HepG2 (cell line): ENCODE measurements around the gene PCSK6. TPM values are rescaled to one million over a fixed set of nuclear protein-coding genes. Genes with fewer than 3 reads are reported as not detected.

ENCODE experiments used
- ARNT ChIP-seq: fragments of 450-650 bp; IDR thresholded peaks from 2 replicates; pipeline ENCODE4 v1.6.1; 2017
- JUN ChIP-seq: sonication (generic); formaldehyde crosslinking; IDR thresholded peaks from 2 replicates; pipeline ENCODE4 v1.4.0; 2020; ENCODE audit warnings: mild to moderate bottlenecking, missing genetic modification reagents
- NAIF1 ChIP-seq: sonication (generic); formaldehyde crosslinking; IDR thresholded peaks from 2 replicates; pipeline ENCODE4 v1.5.0; 2020; ENCODE audit warnings: mild to moderate bottlenecking, missing genetic modification reagents, borderline replicate concordance
- REXO4 ChIP-seq: sonication (generic); formaldehyde crosslinking; IDR thresholded peaks from 2 replicates; pipeline ENCODE4 v1.8.0; 2022; ENCODE audit warnings: missing genetic modification reagents, mild to moderate bottlenecking, borderline replicate concordance
- RNF2 ChIP-seq: fragments of 450-650 bp; conservative IDR thresholded peaks from 2 replicates; pipeline ENCODE4 v1.6.1; 2016; ENCODE audit warnings: low read depth
- ZBTB7B ChIP-seq: sonication (generic); formaldehyde crosslinking; IDR thresholded peaks from 2 replicates; pipeline ENCODE4 v1.4.0; 2020; ENCODE audit warnings: missing genetic modification reagents
- ZFP36 ChIP-seq: fragments of 150-350 bp; IDR thresholded peaks from 2 replicates; pipeline ENCODE4 v1.6.1; 2018; ENCODE audit warnings: borderline replicate concordance, low read length, low read depth; ENCODE audit not compliant: partially characterized antibody
- ZFP41 ChIP-seq: sonication (generic); formaldehyde crosslinking; IDR thresholded peaks from 2 replicates; pipeline ENCODE4 v1.4.0; 2020; ENCODE audit warnings: mild to moderate bottlenecking, missing genetic modification reagents, borderline replicate concordance
- ZNF264 ChIP-seq: sonication (generic); formaldehyde crosslinking; IDR thresholded peaks from 2 replicates; pipeline ENCODE4 v1.4.0; 2020; ENCODE audit warnings: missing genetic modification reagents
- ZNF354B ChIP-seq: sonication (generic); formaldehyde crosslinking; IDR thresholded peaks from 2 replicates; pipeline ENCODE4 v1.8.0; 2022; ENCODE audit warnings: mild to moderate bottlenecking, missing genetic modification reagents
- ZNF644 ChIP-seq: IDR thresholded peaks from 2 replicates; pipeline ENCODE4 v1.6.1; 2016; ENCODE audit warnings: low read depth
- ZNF775 ChIP-seq: sonication (generic); formaldehyde crosslinking; IDR thresholded peaks from 2 replicates; pipeline ENCODE4 v1.4.0; 2020; ENCODE audit warnings: missing genetic modification reagents, mild to moderate bottlenecking, moderate library complexity, borderline replicate concordance
- polyA plus RNA-seq, 8 experiments: library from polyadenylated mRNA; depleted of rRNA in 3 of 8; stranded (reverse) in 7 of 8; unstranded in 1 of 8; fragments of >200 nt; fragmentation: Illumina TruSeq in 4 of 8; extraction: Trizol in 4 of 8; gene quantifications; 2 replicates each; pipeline versions ENCODE4 v1.2.1 to v1.2.3, GENCODE V29; 2011 to 2016; ENCODE audit warnings: low read depth in 4 of 8, missing spikeins in 1 of 8, mixed read lengths in 1 of 8; ENCODE audit not compliant: insufficient read depth in 1 of 8
- total RNA-seq, 5 experiments: library from RNA; depleted of rRNA; stranded (reverse); fragments of >200 nt; fragmentation: Illumina TruSeq; extraction: Trizol; gene quantifications; 2 replicates each; pipeline ENCODE4 v1.2.3, GENCODE V29; 2016; ENCODE audit warnings: low read depth in 1 of 5
- TF ChIP-seq, protein P1 (sequence below): sonication (generic); formaldehyde crosslinking; IDR thresholded peaks from 2 replicates; pipeline ENCODE4 v1.9.0; 2021; ENCODE audit warnings: missing genetic modification reagents, borderline replicate concordance
- TF ChIP-seq, protein P2 (sequence below): sonication (generic); formaldehyde crosslinking; IDR thresholded peaks from 2 replicates; pipeline ENCODE4 v1.5.0; 2020; ENCODE audit warnings: mild to moderate bottlenecking, missing genetic modification reagents, borderline replicate concordance
- TF ChIP-seq, protein P3 (sequence below): sonication (generic); formaldehyde crosslinking; IDR thresholded peaks from 2 replicates; pipeline ENCODE4 v1.4.0; 2020; ENCODE audit warnings: missing genetic modification reagents, mild to moderate bottlenecking, borderline replicate concordance
- TF ChIP-seq, protein P4 (sequence below): sonication (generic); formaldehyde crosslinking; IDR thresholded peaks from 2 replicates; pipeline ENCODE4 v1.4.0; 2020; ENCODE audit warnings: low read depth, mild to moderate bottlenecking, missing genetic modification reagents

The PCSK6 gene
- total and polyA plus RNA-seq, 2 of the 13 experiments (the other 11 are each of a cell fraction or from before 2014, with no cell fraction given) = 56.5 to 155 TPM

DNA sequence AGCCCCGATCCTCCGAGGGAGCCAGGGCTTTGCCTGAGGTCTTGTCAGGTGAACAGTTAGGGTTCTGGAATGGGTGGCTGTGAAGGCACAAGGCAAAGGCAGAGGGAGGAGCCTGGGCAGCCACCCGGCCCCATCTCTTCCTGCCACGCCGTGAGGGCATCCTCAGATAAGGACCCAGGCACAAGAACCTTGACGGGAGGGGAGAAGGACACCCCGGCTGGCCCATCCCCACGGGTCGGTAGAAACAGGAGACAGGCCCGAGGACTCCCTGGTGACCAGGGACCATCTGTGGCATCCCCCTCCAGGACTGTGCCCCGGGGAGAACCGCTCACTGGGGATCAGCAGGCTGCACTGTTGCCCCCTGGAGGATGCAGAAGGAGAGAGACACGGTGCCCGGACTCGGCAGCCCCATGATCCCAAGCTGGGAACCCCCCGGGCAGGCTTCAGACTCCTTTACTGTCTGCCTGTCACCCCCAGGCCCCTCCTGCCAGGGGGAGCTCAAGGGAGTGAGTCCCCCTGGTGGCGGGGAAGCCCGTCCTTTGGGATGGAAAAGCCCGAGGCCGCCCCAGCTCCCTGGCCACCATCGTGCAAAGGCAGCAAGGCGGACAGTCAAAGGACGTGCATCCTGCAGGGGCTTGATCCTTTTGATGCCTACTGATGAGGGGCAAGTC is 12.3 kb upstream of the PCSK6 start (continued):
- TF ChIP-seq, protein P1, sequence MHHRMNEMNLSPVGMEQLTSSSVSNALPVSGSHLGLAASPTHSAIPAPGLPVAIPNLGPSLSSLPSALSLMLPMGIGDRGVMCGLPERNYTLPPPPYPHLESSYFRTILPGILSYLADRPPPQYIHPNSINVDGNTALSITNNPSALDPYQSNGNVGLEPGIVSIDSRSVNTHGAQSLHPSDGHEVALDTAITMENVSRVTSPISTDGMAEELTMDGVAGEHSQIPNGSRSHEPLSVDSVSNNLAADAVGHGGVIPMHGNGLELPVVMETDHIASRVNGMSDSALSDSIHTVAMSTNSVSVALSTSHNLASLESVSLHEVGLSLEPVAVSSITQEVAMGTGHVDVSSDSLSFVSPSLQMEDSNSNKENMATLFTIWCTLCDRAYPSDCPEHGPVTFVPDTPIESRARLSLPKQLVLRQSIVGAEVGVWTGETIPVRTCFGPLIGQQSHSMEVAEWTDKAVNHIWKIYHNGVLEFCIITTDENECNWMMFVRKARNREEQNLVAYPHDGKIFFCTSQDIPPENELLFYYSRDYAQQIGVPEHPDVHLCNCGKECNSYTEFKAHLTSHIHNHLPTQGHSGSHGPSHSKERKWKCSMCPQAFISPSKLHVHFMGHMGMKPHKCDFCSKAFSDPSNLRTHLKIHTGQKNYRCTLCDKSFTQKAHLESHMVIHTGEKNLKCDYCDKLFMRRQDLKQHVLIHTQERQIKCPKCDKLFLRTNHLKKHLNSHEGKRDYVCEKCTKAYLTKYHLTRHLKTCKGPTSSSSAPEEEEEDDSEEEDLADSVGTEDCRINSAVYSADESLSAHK = no peak
- TF ChIP-seq JUN (CRISPR knock-in tag) (0 out of 2 replicates have a peak, but pooled peaks have one; percentile 16), ZFP41 (no peak), RNF2 (0 out of 2 replicates have a peak, but pooled peaks have one; percentile 25), ARNT (no peak), ZNF354B (CRISPR knock-in tag) (no peak), ZFP36 (no peak), ZNF264 (CRISPR knock-in tag) (0 out of 2 replicates have a peak, but pooled peaks have one; percentile 20), NAIF1 (CRISPR knock-in tag) (no peak), ZNF644 (CRISPR knock-in tag) (peak; percentile 50; the same call in 1 of the 2 replicates), ZBTB7B (CRISPR knock-in tag) (peak; percentile 59; the same call in 1 of the 2 replicates), REXO4 (CRISPR knock-in tag) (no peak), ZNF775 (no peak)
- TF ChIP-seq, protein P2, sequence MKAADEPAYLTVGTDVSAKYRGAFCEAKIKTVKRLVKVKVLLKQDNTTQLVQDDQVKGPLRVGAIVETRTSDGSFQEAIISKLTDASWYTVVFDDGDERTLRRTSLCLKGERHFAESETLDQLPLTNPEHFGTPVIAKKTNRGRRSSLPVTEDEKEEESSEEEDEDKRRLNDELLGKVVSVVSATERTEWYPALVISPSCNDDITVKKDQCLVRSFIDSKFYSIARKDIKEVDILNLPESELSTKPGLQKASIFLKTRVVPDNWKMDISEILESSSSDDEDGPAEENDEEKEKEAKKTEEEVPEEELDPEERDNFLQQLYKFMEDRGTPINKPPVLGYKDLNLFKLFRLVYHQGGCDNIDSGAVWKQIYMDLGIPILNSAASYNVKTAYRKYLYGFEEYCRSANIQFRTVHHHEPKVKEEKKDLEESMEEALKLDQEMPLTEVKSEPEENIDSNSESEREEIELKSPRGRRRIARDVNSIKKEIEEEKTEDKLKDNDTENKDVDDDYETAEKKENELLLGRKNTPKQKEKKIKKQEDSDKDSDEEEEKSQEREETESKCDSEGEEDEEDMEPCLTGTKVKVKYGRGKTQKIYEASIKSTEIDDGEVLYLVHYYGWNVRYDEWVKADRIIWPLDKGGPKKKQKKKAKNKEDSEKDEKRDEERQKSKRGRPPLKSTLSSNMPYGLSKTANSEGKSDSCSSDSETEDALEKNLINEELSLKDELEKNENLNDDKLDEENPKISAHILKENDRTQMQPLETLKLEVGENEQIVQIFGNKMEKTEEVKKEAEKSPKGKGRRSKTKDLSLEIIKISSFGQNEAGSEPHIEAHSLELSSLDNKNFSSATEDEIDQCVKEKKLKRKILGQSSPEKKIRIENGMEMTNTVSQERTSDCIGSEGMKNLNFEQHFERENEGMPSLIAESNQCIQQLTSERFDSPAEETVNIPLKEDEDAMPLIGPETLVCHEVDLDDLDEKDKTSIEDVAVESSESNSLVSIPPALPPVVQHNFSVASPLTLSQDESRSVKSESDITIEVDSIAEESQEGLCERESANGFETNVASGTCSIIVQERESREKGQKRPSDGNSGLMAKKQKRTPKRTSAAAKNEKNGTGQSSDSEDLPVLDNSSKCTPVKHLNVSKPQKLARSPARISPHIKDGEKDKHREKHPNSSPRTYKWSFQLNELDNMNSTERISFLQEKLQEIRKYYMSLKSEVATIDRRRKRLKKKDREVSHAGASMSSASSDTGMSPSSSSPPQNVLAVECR (CRISPR knock-in tag) = peak; percentile 45; the same call in 1 of the 2 replicates
- TF ChIP-seq, protein P3, sequence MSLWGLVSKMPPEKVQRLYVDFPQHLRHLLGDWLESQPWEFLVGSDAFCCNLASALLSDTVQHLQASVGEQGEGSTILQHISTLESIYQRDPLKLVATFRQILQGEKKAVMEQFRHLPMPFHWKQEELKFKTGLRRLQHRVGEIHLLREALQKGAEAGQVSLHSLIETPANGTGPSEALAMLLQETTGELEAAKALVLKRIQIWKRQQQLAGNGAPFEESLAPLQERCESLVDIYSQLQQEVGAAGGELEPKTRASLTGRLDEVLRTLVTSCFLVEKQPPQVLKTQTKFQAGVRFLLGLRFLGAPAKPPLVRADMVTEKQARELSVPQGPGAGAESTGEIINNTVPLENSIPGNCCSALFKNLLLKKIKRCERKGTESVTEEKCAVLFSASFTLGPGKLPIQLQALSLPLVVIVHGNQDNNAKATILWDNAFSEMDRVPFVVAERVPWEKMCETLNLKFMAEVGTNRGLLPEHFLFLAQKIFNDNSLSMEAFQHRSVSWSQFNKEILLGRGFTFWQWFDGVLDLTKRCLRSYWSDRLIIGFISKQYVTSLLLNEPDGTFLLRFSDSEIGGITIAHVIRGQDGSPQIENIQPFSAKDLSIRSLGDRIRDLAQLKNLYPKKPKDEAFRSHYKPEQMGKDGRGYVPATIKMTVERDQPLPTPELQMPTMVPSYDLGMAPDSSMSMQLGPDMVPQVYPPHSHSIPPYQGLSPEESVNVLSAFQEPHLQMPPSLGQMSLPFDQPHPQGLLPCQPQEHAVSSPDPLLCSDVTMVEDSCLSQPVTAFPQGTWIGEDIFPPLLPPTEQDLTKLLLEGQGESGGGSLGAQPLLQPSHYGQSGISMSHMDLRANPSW (CRISPR knock-in tag) = 0 out of 2 replicates have a peak, but pooled peaks have one; percentile 2
- TF ChIP-seq, protein P4, sequence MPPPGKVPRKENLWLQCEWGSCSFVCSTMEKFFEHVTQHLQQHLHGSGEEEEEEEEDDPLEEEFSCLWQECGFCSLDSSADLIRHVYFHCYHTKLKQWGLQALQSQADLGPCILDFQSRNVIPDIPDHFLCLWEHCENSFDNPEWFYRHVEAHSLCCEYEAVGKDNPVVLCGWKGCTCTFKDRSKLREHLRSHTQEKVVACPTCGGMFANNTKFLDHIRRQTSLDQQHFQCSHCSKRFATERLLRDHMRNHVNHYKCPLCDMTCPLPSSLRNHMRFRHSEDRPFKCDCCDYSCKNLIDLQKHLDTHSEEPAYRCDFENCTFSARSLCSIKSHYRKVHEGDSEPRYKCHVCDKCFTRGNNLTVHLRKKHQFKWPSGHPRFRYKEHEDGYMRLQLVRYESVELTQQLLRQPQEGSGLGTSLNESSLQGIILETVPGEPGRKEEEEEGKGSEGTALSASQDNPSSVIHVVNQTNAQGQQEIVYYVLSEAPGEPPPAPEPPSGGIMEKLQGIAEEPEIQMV (CRISPR knock-in tag) = 0 out of 2 replicates have a peak, but pooled peaks have one; percentile 40
